ENCODE measurements around the gene TYW3.
"Not testable (repeated sequence)": the region's sequence is repeated elsewhere in the genome, so short reads cannot be mapped to it uniquely, and the experiment has no call there.

DNA sequence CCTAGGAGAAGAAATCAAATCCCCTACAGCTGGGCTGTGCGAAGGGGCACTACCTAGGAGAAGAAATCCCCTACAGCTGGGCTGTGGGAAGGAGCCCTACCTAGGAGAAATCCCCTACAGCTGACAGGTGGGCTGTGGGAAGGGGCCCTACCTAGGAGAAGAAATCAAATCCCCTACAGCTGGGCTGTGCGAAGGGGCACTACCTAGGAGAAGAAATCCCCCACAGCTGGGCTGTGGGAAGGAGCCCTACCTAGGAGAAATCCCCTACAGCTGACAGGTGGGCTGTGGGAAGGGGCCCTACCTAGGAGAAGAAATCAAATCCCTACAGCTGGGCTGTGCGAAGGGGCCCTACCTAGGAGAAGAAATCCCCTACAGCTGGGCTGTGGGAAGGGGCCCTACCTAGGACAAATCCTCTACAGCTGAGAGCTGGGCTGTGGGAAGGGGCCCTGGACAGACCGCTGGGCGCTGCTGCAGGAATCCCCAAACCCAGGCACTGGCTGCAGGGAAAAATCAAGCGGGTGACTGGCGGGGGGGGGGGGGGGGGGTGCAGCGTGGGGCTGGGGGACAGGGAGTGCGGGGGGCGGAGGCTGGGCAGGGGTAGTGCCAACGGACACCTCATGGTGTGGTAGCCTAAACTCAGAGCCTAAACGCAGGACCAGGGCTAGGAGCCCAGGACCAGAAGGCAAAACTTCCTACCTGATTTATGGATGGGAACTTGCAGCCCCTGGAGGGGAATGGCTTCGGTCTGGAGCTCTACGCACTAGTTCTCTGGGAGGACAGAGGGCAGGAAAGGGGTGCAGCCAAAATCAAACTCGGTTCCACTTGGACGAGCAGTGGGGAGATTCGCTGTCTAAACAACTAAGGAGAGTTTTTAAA is 643 bp upstream of the TYW3 start:
- TF ChIP-seq EZH2 (IDR thresholded peaks at IDR 0.05); POLR2AphosphoS5 (IDR thresholded peaks at IDR 0.05; ENCODE audit: borderline replicate concordance, low read depth, low read length): not testable (repeated sequence)

Data from SK-N-MC (cell line).